B cell (primary cell): ENCODE measurements around the gene RPL10A. TPM values are rescaled to one million over a fixed set of nuclear protein-coding genes. Genes with fewer than 3 reads are reported as not detected.

Experiments
- ATAC-seq: fragments of 200-7000 bp; cut with Tn5 transposase; one replicate; pipeline ENCODE4 v1.10.0; 2021; ENCODE audit warnings: low read depth, mild to moderate bottlenecking, moderate number of reproducible peaks, moderate library complexity
- CTCF ChIA-PET: fragments of 350-600 bp; sonication (Branson Sonifier 250); formaldehyde crosslinking; loops from one replicate; lab custom pipeline; 2021; ENCODE audit warnings: antibody characterized with exemption, inconsistent platforms; lab: Charles Lee
- POLR2A ChIA-PET: fragments of 350-600 bp; sonication (Branson Sonifier 250); formaldehyde crosslinking; loops from one replicate; lab custom pipeline; 2021; ENCODE audit warnings: antibody characterized with exemption; lab: Charles Lee
- DNase-seq: peaks from one replicate; pipeline ENCODE4 v3.0.0; 2013
- H2AFZ ChIP-seq: 2 replicates; pipeline ENCODE4 v1.6.1; 2012; ENCODE audit warnings: mild to moderate bottlenecking, low read depth, low read length; ENCODE audit not compliant: insufficient read depth, poor library complexity, severe bottlenecking
- H3K27ac ChIP-seq, 2 donors: 1 replicate in 1 of 2; 2 replicates in 1 of 2; pipeline ENCODE4 v1.5.1; 2012 to 2013; ENCODE audit warnings: low read length in 2 of 2, mild to moderate bottlenecking in 2 of 2, moderate library complexity in 1 of 2
- H3K27me3 ChIP-seq, 4 experiments: fragments of 200-600 bp in 1 of 4; sonication (generic) in 1 of 4; replicated peaks in 1 of 4; 1 replicate in 2 of 4; 2 replicates in 2 of 4; pipeline versions ENCODE4 v1.6.1 to v1.7.0; 2013 to 2016; ENCODE audit warnings: low read length in 3 of 4, mild to moderate bottlenecking in 2 of 4, mixed read lengths in 1 of 4, moderate library complexity in 1 of 4; ENCODE audit not compliant: insufficient read depth in 4 of 4, control insufficient read depth in 3 of 4; ENCODE audit errors: control extremely low read depth in 1 of 4
- H3K36me3 ChIP-seq, 2 experiments: replicated peaks in 1 of 2; 1 replicate in 1 of 2; 2 replicates in 1 of 2; pipeline versions ENCODE4 v1.6.1 to v1.7.1; 2013; ENCODE audit warnings: low read length in 1 of 2; ENCODE audit not compliant: insufficient read depth in 2 of 2, control insufficient read depth in 1 of 2; ENCODE audit errors: control extremely low read depth in 1 of 2, extremely low read depth in 1 of 2
- H3K4me1 ChIP-seq, 2 donors: fragments of 200-600 bp in 1 of 2; sonication (generic) in 1 of 2; 1 replicate in 1 of 2; 2 replicates in 1 of 2; pipeline versions ENCODE4 v1.5.1 to v1.6.1; 2013 to 2017; ENCODE audit warnings: low read length in 2 of 2; ENCODE audit not compliant: control insufficient read depth in 2 of 2, insufficient read depth in 2 of 2
- H3K4me2 ChIP-seq: replicated peaks from 2 replicates; pipeline ENCODE3; 2012; ENCODE audit warnings: mild to moderate bottlenecking, low read depth, low read length; ENCODE audit not compliant: poor library complexity, severe bottlenecking
- H3K4me3 ChIP-seq, 5 experiments: fragments of 200-600 bp in 1 of 5; sonication (generic) in 1 of 5; 1 replicate in 3 of 5; 2 replicates in 2 of 5; pipeline versions ENCODE4 v1.5.1 to v1.7.0; 2011 to 2016; ENCODE audit warnings: low read length in 4 of 5, mild to moderate bottlenecking in 4 of 5, low read depth in 2 of 5, control low read depth in 1 of 5, moderate library complexity in 1 of 5; ENCODE audit not compliant: insufficient read depth in 1 of 5; ENCODE audit errors: control extremely low read depth in 1 of 5, extremely low read depth in 1 of 5
- H3K79me2 ChIP-seq: fragments of 200-600 bp; sonication (generic); one replicate; pipeline ENCODE4 v1.6.0; 2016; ENCODE audit warnings: low read length; ENCODE audit not compliant: control insufficient read depth, insufficient read depth
- H3K9ac ChIP-seq: fragments of 200-600 bp; sonication (generic); 2 replicates; pipeline ENCODE4 v1.6.1; 2017; ENCODE audit warnings: mild to moderate bottlenecking, low read length, moderate library complexity
- H3K9me3 ChIP-seq, 3 donors: one replicate each; pipeline versions ENCODE4 v1.6.1 to v1.7.1; 2013; ENCODE audit warnings: low read length in 2 of 3; ENCODE audit not compliant: control insufficient read depth in 2 of 3, insufficient read depth in 1 of 3; ENCODE audit errors: control extremely low read depth in 1 of 3
- H4K20me1 ChIP-seq: 2 replicates; pipeline ENCODE4 v1.6.0; 2012; ENCODE audit warnings: mild to moderate bottlenecking, low read length; ENCODE audit not compliant: insufficient read depth, control insufficient read depth, poor library complexity, severe bottlenecking
- H3K27ac Mint-ChIP-seq: one replicate; pipeline ENCODE4 v1.8.0; 2021; ENCODE audit warnings: mixed read lengths
- H3K27me3 Mint-ChIP-seq: one replicate; pipeline ENCODE4 v1.8.0; 2021; ENCODE audit warnings: mixed read lengths
- H3K4me1 Mint-ChIP-seq: one replicate; pipeline ENCODE4 v1.8.0; 2021; ENCODE audit warnings: mixed read lengths
- H3K4me3 Mint-ChIP-seq: one replicate; pipeline ENCODE4 v1.8.0; 2021; ENCODE audit warnings: mixed read lengths
- H3K9me3 Mint-ChIP-seq: one replicate; pipeline ENCODE4 v1.8.0; 2022; ENCODE audit warnings: mixed read lengths; ENCODE audit not compliant: insufficient read depth
- CTCF ChIP-seq: fragments of 200-600 bp; IDR thresholded peaks from one replicate; pipeline ENCODE4 v1.8.0; 2022; ENCODE audit warnings: antibody characterized with exemption, mild to moderate bottlenecking
- EZH2 ChIP-seq: IDR thresholded peaks from 2 replicates; pipeline ENCODE4 v1.6.1; 2012; ENCODE audit warnings: borderline replicate concordance, low read depth, mild to moderate bottlenecking, moderate library complexity, low read length; ENCODE audit not compliant: insufficient read depth, poor library complexity, severe bottlenecking
- WGBS: methylation state at CpG from one replicate; pipeline ENCODE4 v1.1.5; 2013; ENCODE audit warnings: missing lambda C conversion rate; ENCODE audit not compliant: insufficient coverage; 5-methylcytosine and 5-hydroxymethylcytosine counted together
- intact Hi-C: fragments of 100-400 bp; cut with micrococcal nuclease; formaldehyde crosslinking; loops from one replicate; pipeline ENCODE4 v1.10.0; 2022
- polyA plus RNA-seq: library from polyadenylated mRNA; depleted of rRNA; stranded (reverse); fragments of >200 nt; gene quantifications from 2 replicates; pipeline ENCODE4 v1.2.3, GENCODE V29; 2012
- total RNA-seq, 2 donors: library from RNA; stranded (reverse); fragments of 120-200 nt in 1 of 2; gene quantifications; 1 replicate in 1 of 2; 2 replicates in 1 of 2; pipeline versions ENCODE4 v1.2.3 to v1.2.4, GENCODE V29; 2013 to 2022

The RPL10A gene
- total and polyA plus RNA-seq, 2 donors (not counting 1 experiment from before 2014, with no cell fraction given) = 1,687 to 3,150 TPM

GRCh38 chr6:35497571-35498421 lies 29.6 kb downstream of the RPL10A start:
- H3K4me1 Mint-ChIP-seq = peaks cover 21% of the 10 kb centered on the region
- peak overlapping the region; percentile 39 to 78 (median 63) for H3K4me3 ChIP-seq
- peaks cover 38% of the 10 kb centered on the region for H3K27me3 Mint-ChIP-seq
- H2AFZ ChIP-seq = peak overlapping the region; percentile 94
- intact Hi-C loops = loop anchor here (1.0 kb wide), 2 partner anchors 29 to 45 kb away; partner anchors contain the start of genes FANCE and RPL10A
- no peak overlapping the region for H3K27ac ChIP-seq
- DNase-seq (peak; percentile 58), ATAC-seq (no peak)
- TF ChIP-seq EZH2 (no peak), CTCF (no peak)
- H3K79me2 ChIP-seq = no peaks in the 10 kb centered on the region
- no peaks in the 10 kb centered on the region for H3K9me3 Mint-ChIP-seq
- peaks cover 14 to 22% of the 10 kb centered on the region in 2 donors for H3K4me1 ChIP-seq
- H3K36me3 ChIP-seq = no peaks in the 10 kb centered on the region
- 10% methylated on average over 65 of the region's 77 CpGs for WGBS
- H3K27me3 ChIP-seq = peaks cover 0 to 40% (median 17%) of the 10 kb centered on the region in 4 experiments
- peaks cover 0 to 7% (median 0%) of the 10 kb centered on the region in 3 donors for H3K9me3 ChIP-seq
- peak overlapping the region; percentile 75 for H3K9ac ChIP-seq
- ChIA-PET CTCF (interaction anchor here (0.6 to 2.4 kb wide), 2 partner anchors 10 to 26 kb away, joined by 3 to 8 read pairs; no protein-coding TSS in a partner anchor), POLR2A (interaction anchor here (0.8 kb wide), 1 partner anchor 26 kb away, joined by 5 read pairs; no protein-coding TSS in a partner anchor)
- peak overlapping the region; percentile 83 for H3K4me3 Mint-ChIP-seq
- no peaks in the 10 kb centered on the region for H4K20me1 ChIP-seq
- peak overlapping the region; percentile 46 for H3K27ac Mint-ChIP-seq
- peak overlapping the region; percentile 99 for H3K4me2 ChIP-seq
